LNCaP clone FGC (cell line): ENCODE data around the gene SLC17A9.

Experiments used
- DNase-seq: peaks from one replicate; pipeline ENCODE4 v3.0.0-alpha.2; 2011; ENCODE audit warnings: low read depth
- H3K4me3 ChIP-seq: 2 replicates; pipeline ENCODE4 v1.5.1; 2011; ENCODE audit warnings: mild to moderate bottlenecking, low read depth, low read length, control low read depth
- TF ChIP-seq, protein P1 (sequence below): IDR thresholded peaks from 2 replicates; pipeline ENCODE4 v1.5.1; 2012; ENCODE audit warnings: mild to moderate bottlenecking; ENCODE audit not compliant: control insufficient read depth, insufficient read depth; ENCODE audit errors: extremely low read depth

The SLC17A9 gene

GRCh38 chr20:63006540-63007359 lies 54.2 kb downstream of the SLC17A9 start, which contains the start of gene BHLHE23:
TSS of gene BHLHE23 (minus strand) at chr20:63006964. CDS start at chr20:63006774, 190 bp downstream.
- DNase-seq, result no peak
- TF ChIP-seq, protein P1, sequence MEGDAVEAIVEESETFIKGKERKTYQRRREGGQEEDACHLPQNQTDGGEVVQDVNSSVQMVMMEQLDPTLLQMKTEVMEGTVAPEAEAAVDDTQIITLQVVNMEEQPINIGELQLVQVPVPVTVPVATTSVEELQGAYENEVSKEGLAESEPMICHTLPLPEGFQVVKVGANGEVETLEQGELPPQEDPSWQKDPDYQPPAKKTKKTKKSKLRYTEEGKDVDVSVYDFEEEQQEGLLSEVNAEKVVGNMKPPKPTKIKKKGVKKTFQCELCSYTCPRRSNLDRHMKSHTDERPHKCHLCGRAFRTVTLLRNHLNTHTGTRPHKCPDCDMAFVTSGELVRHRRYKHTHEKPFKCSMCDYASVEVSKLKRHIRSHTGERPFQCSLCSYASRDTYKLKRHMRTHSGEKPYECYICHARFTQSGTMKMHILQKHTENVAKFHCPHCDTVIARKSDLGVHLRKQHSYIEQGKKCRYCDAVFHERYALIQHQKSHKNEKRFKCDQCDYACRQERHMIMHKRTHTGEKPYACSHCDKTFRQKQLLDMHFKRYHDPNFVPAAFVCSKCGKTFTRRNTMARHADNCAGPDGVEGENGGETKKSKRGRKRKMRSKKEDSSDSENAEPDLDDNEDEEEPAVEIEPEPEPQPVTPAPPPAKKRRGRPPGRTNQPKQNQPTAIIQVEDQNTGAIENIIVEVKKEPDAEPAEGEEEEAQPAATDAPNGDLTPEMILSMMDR, result no peak
- H3K4me3 ChIP-seq, result no peak within 1 kb of the TSS

GRCh38 chr20:63007360-63007645 lies 54.8 kb downstream of the SLC17A9 start:
- TF ChIP-seq, protein P1, result no peak
- no peak for DNase-seq
- H3K4me3 ChIP-seq, result no peak overlapping the region

DNA sequence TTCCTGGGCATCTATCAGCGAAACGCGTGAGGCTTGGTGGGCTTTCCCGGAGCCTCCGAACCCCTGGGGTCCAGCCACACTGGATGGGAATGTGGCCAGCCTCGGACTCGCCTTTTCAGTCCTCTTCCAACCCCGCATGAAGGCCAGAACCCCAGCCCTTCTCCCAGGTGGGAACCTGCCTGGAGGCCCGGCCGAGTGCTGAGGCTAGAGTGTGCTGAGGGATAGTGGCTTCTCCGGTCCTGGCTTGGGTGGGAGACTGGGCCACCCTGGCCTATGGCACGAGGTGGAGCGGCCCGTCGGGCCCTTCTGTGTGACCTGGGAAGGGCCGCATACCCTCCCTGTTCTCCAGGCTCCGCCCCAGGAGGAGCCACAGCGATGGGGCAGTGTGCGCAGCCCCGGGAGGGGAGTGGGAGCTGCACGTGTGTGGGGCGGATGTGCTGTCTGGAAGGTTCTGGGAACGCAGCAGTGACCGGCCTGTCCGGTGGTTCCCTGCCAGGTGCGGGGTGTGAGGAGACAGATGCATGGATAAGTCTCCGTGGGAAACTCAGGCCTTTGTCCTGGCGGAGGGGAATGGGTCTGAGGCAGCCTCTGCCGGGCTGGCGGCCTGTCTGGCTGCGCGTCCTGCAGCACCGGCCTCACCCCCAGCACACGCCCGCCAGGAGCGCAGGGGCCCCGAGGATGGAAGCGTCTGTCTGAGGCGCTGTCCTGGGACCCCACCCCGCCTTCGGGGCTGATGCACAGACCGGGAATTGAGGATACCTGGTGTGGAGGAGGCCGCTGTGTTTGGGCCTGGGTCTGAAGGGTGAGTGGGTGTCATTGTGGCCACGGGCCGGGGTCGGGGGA lies 55.4 kb downstream of the SLC17A9 start:
- TF ChIP-seq, protein P1, result no peak
- H3K4me3 ChIP-seq, result no peak overlapping the region
- DNase-seq, result no peak

DNA sequence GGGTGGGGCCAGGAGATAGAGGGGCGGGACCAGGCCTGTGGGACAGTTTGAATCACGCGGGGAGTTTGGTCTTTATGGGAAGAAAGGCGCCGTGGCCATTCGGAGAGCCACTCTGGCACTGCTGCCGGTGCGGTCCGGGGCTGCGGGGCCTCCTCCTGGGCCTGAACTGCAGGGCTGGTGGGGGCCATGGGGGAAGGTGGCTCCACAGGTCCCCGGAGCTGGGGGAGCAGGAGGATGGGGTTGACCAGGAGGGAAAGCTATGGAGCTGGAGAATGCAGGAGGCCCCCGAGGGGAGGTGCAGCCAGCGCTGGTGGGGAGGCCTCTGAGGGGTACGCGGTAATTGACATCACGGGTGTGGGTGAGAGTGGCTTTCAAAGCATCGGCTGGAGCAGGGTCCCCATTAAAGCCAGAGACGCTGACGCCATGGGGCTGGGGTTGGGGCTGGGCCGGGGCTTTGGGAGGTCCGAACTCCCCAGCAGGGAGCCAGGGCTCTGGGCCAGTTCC lies 56.1 kb downstream of the SLC17A9 start:
- no peak for DNase-seq
- TF ChIP-seq, protein P1, result no peak
- H3K4me3 ChIP-seq, result no peak overlapping the region

GRCh38 chr20:63009045-63009961 lies 56.8 kb downstream of the SLC17A9 start:
- no peak for DNase-seq
- H3K4me3 ChIP-seq, result no peak overlapping the region
- TF ChIP-seq, protein P1, result peak; percentile 94
